ENCODE measurements around the gene OPCML. TPM values are rescaled to one million over a fixed set of nuclear protein-coding genes. Genes with fewer than 3 reads are reported as not detected.

Gene OPCML
- total RNA-seq, 1 donor from 2014 or later: 4.1 TPM

GRCh38 chr11:132909021-132909606 lies 623.2 kb downstream of the OPCML start:
- H3K27me3 Mint-ChIP-seq (ENCODE audit: unreplicated experiment): no peaks in the 10 kb centered on the region
- DNase-seq (ENCODE audit: low spot score): no peak
- H3K4me1 Mint-ChIP-seq (ENCODE audit: unreplicated experiment): peaks cover 9% of the 10 kb centered on the region
- no peaks in the 10 kb centered on the region for H3K36me3 Mint-ChIP-seq (ENCODE audit: low read depth, unreplicated experiment)
- no peaks in the 10 kb centered on the region for H3K9me3 Mint-ChIP-seq (ENCODE audit: unreplicated experiment)
- H3K4me3 Mint-ChIP-seq (ENCODE audit: unreplicated experiment): no peak overlapping the region
- no peak for TF ChIP-seq CTCF (IDR thresholded peaks at IDR 0.05; ENCODE audit: unreplicated experiment)
- H3K27ac Mint-ChIP-seq (ENCODE audit: unreplicated experiment): no peak overlapping the region

GRCh38 chr11:132908414-132908810 lies 623.9 kb downstream of the OPCML start:
- no peaks in the 10 kb centered on the region for H3K9me3 Mint-ChIP-seq (ENCODE audit: unreplicated experiment)
- H3K27ac Mint-ChIP-seq (ENCODE audit: unreplicated experiment): no peak overlapping the region
- H3K4me3 Mint-ChIP-seq (ENCODE audit: unreplicated experiment): no peak overlapping the region
- no peak for TF ChIP-seq CTCF (IDR thresholded peaks at IDR 0.05; ENCODE audit: unreplicated experiment)
- peaks cover 9% of the 10 kb centered on the region for H3K4me1 Mint-ChIP-seq (ENCODE audit: unreplicated experiment)
- no peaks in the 10 kb centered on the region for H3K27me3 Mint-ChIP-seq (ENCODE audit: unreplicated experiment)
- no peaks in the 10 kb centered on the region for H3K36me3 Mint-ChIP-seq (ENCODE audit: low read depth, unreplicated experiment)
- DNase-seq (ENCODE audit: low spot score): no peak

- Mint-ChIP-seq H3K4me1 (ENCODE audit: unreplicated experiment) (peaks cover 11% of the 10 kb centered on the region), H3K9me3 (ENCODE audit: unreplicated experiment) (no peaks in the 10 kb centered on the region), H3K27ac (ENCODE audit: unreplicated experiment) (no peak overlapping the region), H3K36me3 (ENCODE audit: low read depth, unreplicated experiment) (no peaks in the 10 kb centered on the region), H3K27me3 (ENCODE audit: unreplicated experiment) (no peaks in the 10 kb centered on the region), H3K4me3 (ENCODE audit: unreplicated experiment) (no peak overlapping the region)
- no peak for TF ChIP-seq CTCF (IDR thresholded peaks at IDR 0.05; ENCODE audit: unreplicated experiment)
- no peak for DNase-seq (ENCODE audit: low spot score)
Observed at GRCh38 chr11:132907651-132908413, 624.5 kb downstream of the OPCML start.

- Mint-ChIP-seq H3K36me3 (ENCODE audit: low read depth, unreplicated experiment) (no peaks in the 10 kb centered on the region), H3K4me1 (ENCODE audit: unreplicated experiment) (peaks cover 20% of the 10 kb centered on the region), H3K27ac (ENCODE audit: unreplicated experiment) (no peak overlapping the region), H3K27me3 (ENCODE audit: unreplicated experiment) (no peaks in the 10 kb centered on the region), H3K9me3 (ENCODE audit: unreplicated experiment) (no peaks in the 10 kb centered on the region), H3K4me3 (ENCODE audit: unreplicated experiment) (no peak overlapping the region)
- TF ChIP-seq CTCF (IDR thresholded peaks at IDR 0.05; ENCODE audit: unreplicated experiment): no peak
- no peak for DNase-seq (ENCODE audit: low spot score)
Observed at GRCh38 chr11:132904607-132905006, 627.7 kb downstream of the OPCML start.

GRCh38 chr11:132904091-132904490 lies 628.2 kb downstream of the OPCML start:
- TF ChIP-seq CTCF (IDR thresholded peaks at IDR 0.05; ENCODE audit: unreplicated experiment): no peak
- peaks cover 20% of the 10 kb centered on the region for H3K4me1 Mint-ChIP-seq (ENCODE audit: unreplicated experiment)
- no peak for DNase-seq (ENCODE audit: low spot score)
- no peak overlapping the region for H3K27ac Mint-ChIP-seq (ENCODE audit: unreplicated experiment)
- H3K9me3 Mint-ChIP-seq (ENCODE audit: unreplicated experiment): no peaks in the 10 kb centered on the region
- H3K4me3 Mint-ChIP-seq (ENCODE audit: unreplicated experiment): no peak overlapping the region
- no peaks in the 10 kb centered on the region for H3K27me3 Mint-ChIP-seq (ENCODE audit: unreplicated experiment)
- no peaks in the 10 kb centered on the region for H3K36me3 Mint-ChIP-seq (ENCODE audit: low read depth, unreplicated experiment)
